ENCODE data around the gene SPN. TPM values are rescaled to one million over a fixed set of nuclear protein-coding genes. Genes with fewer than 3 reads are reported as not detected.
"Not testable (repeated sequence)": the region's sequence is repeated elsewhere in the genome, so short reads cannot be mapped to it uniquely, and the experiment has no call there.

The SPN gene
- polyA plus RNA-seq, 1 donor from 2014 or later: 11.0 TPM

DNA sequence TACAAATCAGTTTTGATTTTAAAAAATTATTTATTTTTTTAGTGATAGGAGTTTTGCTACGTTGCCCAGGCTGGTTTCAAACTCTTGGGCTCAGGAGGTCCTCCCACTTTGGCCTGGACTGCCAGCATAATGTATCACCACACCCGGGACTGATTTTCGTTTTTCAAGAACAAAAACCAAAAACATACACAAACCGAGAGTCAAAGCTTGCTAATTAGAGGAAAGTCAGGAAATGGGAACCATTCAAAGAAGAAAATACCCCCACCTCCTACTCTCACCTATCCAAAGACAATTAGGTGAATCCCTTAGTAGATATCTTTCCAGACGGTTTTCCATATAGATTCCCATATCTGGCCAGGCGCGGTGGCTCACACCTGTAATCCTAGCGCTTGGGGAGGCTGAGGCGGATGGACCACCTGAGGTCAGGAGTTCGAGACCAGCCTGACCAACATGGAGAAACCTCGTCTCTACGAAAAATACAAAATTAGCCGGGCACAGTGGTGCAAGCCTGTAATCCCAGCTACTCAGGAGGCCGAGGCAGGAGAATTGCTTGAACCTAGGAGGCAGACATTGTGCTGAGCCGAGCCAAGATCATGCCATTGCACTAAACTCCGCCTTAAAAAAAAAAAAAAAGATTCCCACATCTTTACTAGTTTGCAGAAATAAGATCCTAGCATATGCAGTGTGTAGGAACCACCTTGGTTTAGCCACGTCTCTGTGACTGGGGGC is 883 bp upstream of the SPN start:
- H3K9me3 Mint-ChIP-seq: no peaks in the 10 kb centered on the region
- peak overlapping the region in 2 of 3 donors; percentile 13 to 74 for H3K27ac Mint-ChIP-seq

DNA sequence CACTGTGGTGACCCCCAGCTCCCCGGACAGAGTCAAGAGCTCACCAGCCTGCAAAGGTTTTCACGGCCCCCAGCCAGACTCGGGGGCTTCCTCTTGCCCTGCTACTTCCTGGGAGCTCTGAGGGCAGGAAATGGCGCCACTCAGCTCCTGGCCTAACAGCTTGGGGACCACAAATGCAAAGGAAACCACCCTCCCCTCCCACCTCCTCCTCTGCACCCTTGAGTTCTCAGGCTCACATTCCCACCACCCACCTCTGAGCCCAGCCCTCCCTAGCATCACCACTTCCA is 375 bp upstream of the SPN start:
- H3K36me3 Mint-ChIP-seq: no peaks in the 10 kb centered on the region
- no peaks in the 10 kb centered on the region for H3K9me3 Mint-ChIP-seq
- peak overlapping the region in 2 of 3 donors; percentile 13 to 74 for H3K27ac Mint-ChIP-seq
- peaks cover 15 to 40% (median 34%) of the 10 kb centered on the region in 3 donors for H3K4me1 Mint-ChIP-seq
- peak overlapping the region in 3 of 4 donors; percentile 67 to 89 (median 82) for H3K4me3 Mint-ChIP-seq
- H3K27me3 Mint-ChIP-seq: peaks cover 2% of the 10 kb centered on the region

More for the DNA sequence above, 883 bp upstream of the SPN start:
- Mint-ChIP-seq H3K27me3 (peaks cover 2% of the 10 kb centered on the region), H3K4me3 (peak overlapping the region; percentile 31 to 89 (median 74)), H3K4me1 (peaks cover 15 to 40% (median 32%) of the 10 kb centered on the region in 3 donors), H3K36me3 (no peaks in the 10 kb centered on the region)

DNA sequence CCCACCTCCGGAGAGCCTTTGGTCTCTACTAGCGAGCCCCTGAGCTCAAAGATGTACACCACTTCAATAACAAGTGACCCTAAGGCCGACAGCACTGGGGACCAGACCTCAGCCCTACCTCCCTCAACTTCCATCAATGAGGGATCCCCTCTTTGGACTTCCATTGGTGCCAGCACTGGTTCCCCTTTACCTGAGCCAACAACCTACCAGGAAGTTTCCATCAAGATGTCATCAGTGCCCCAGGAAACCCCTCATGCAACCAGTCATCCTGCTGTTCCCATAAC is 702 bp downstream of the SPN start:
- Mint-ChIP-seq H3K4me3 (peak overlapping the region; percentile 49 to 93 (median 84)), H3K36me3 (no peaks in the 10 kb centered on the region), H3K4me1 (peaks cover 15 to 41% (median 37%) of the 10 kb centered on the region in 3 donors), H3K9me3 (no peaks in the 10 kb centered on the region), H3K27ac (peak overlapping the region in 2 of 3 donors; percentile 74 to 84), H3K27me3 (peaks cover 2% of the 10 kb centered on the region)

DNA sequence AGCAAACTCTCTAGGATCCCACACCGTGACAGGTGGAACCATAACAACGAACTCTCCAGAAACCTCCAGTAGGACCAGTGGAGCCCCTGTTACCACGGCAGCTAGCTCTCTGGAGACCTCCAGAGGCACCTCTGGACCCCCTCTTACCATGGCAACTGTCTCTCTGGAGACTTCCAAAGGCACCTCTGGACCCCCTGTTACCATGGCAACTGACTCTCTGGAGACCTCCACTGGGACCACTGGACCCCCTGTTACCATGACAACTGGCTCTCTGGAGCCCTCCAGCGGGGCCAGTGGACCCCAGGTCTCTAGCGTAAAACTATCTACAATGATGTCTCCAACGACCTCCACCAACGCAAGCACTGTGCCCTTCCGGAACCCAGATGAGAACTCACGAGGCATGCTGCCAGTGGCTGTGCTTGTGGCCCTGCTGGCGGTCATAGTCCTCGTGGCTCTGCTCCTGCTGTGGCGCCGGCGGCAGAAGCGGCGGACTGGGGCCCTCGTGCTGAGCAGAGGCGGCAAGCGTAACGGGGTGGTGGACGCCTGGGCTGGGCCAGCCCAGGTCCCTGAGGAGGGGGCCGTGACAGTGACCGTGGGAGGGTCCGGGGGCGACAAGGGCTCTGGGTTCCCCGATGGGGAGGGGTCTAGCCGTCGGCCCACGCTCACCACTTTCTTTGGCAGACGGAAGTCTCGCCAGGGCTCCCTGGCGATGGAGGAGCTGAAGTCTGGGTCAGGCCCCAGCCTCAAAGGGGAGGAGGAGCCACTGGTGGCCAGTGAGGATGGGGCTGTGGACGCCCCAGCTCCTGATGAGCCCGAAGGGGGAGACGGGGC is 1.3 kb downstream of the SPN start:
- Mint-ChIP-seq H3K9me3 (no peaks in the 10 kb centered on the region), H3K4me1 (peaks cover 15 to 41% (median 37%) of the 10 kb centered on the region in 3 donors), H3K27ac (peak overlapping the region; percentile 57 to 83 (median 74)), H3K4me3 (peak overlapping the region; percentile 49 to 93 (median 84)), H3K36me3 (no peaks in the 10 kb centered on the region), H3K27me3 (peaks cover 2% of the 10 kb centered on the region)

DNA sequence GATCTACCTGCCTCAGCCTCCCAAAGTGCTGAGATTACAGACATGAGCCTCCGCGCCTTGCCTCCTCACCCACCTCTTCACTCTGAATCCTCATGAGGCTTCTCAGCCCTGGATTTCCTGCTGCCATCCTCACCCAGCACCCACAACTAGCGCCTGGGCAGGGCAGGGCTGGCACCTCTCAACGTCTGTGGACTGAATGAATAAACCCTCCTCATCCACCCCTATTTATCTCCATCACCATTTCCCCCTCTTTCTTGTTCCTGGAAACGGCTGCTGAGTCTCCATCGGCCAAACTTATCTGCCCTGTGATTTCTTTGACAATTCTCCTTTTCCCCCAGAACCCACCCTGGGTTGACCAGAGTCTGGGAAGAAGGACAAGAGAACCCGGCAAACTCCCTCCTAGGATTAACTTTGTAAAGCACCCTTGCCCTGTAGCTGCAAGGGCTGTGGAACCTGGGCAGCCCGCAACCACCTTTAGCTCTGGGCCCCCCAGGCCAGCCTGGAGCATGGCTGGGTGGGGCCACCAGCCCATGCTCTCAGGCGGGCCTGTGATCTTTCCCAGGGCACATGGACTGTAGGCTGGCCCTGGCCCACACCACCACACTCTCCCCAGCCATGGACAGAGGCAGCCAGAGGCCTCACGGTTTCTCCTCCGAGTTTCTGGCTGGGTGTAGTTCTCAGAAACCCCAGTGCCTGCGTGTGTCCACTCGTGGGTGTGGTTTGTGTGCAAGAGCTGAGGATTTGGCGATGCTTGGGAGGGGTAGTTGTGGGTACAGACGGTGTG is 2.4 kb downstream of the SPN start:
- Mint-ChIP-seq H3K36me3 (no peaks in the 10 kb centered on the region), H3K4me3 (peak overlapping the region; percentile 60 to 90 (median 84)), H3K27me3 (peaks cover 2% of the 10 kb centered on the region), H3K9me3 (no peaks in the 10 kb centered on the region), H3K27ac (peak overlapping the region in 2 of 3 donors; percentile 83 to 97), H3K4me1 (peaks cover 15 to 38% (median 37%) of the 10 kb centered on the region in 3 donors)

DNA sequence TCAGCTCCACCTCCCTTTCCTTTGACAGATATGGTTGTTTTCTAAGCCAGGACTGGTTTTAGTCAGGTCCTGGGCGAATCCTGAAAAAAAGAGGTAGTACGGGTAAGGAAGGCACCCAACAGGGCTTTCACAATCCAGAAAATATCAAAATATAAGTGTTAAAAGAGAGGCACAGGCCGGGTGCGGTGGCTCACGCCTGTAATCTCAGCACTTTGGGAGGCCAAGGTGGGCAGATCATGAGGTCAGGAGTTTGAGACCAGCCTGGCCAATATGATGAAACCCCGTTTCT is 4.2 kb downstream of the SPN start:
- not testable (repeated sequence) for H3K27me3 Mint-ChIP-seq, H3K9me3 Mint-ChIP-seq, H3K36me3 Mint-ChIP-seq
- peak overlapping the region in 1 of 3 donors; percentile 69 for H3K27ac Mint-ChIP-seq
- peak overlapping the region in 3 of 4 donors; percentile 21 to 89 (median 29) for H3K4me3 Mint-ChIP-seq
- peaks cover 15 to 36% (median 33%) of the 10 kb centered on the region in 3 donors for H3K4me1 Mint-ChIP-seq

DNA sequence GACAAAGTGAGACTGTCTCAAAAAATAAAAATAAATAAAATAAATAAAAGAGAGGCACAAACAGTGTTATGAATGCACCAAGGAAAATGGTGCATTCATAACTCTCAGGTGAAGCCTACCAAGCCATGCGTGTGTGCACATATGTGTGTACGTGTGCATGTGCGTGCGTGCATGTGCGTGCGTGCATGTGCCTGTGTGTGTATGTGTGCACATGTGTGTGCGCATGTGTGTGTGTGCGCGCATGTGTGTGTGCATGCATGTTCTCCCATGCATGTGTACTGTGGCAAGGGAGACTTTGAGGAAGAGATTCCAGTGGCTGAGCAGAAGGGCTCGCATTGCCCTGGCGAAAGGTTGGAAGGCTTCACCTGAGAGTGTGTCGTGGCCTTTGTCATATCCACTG is 4.7 kb downstream of the SPN start:
- H3K4me1 Mint-ChIP-seq: peaks cover 15 to 33% (median 32%) of the 10 kb centered on the region in 3 donors
- H3K36me3 Mint-ChIP-seq: no peaks in the 10 kb centered on the region
- peaks cover 2% of the 10 kb centered on the region for H3K27me3 Mint-ChIP-seq
- no peaks in the 10 kb centered on the region for H3K9me3 Mint-ChIP-seq
- no peak overlapping the region for H3K27ac Mint-ChIP-seq
- H3K4me3 Mint-ChIP-seq: peak overlapping the region in 1 of 4 donors; percentile 89

DNA sequence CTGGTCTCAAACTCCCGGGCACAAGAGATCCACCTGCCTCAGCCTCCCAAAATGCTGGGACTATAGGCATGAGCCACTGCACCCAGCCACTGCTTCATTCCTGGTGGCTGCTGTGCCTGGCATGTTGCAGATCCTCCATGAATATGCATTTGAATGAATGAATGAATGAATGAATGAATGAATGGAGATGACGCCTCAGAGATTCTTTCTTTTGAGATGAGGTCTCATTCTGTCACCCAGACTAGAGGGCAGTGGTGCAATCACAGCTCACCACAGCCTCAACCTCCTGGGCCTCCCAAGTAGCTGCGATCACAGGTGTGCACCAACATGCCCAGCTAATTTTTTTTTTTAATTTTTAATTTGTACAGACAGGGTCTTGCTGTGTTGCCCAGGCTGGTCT is 5.2 kb downstream of the SPN start:
- peaks cover 15 to 32% (median 29%) of the 10 kb centered on the region in 3 donors for H3K4me1 Mint-ChIP-seq
- H3K36me3 Mint-ChIP-seq: no peaks in the 10 kb centered on the region
- peaks cover 2% of the 10 kb centered on the region for H3K27me3 Mint-ChIP-seq
- no peaks in the 10 kb centered on the region for H3K9me3 Mint-ChIP-seq
- no peak overlapping the region for H3K27ac Mint-ChIP-seq
- H3K4me3 Mint-ChIP-seq: no peak overlapping the region

DNA sequence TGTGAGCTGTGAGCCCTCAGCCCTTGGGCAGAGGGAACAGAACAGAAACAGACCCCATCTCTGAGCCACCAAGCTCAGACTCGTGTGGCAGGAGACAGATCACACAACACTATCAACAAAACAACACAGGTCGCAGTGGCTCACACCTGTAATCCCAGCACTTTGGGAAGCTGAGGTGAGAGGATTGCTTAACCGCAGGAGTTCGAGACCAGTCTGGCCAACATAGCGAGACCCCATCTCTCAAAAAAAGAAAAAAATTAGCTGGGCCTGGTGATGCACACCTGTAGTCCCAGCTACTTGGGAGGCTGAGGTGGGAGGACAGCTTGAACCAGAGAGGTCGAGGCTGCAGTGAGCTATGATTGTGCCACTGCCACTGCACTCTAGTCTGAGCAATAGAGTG is 10.5 kb downstream of the SPN start:
- Mint-ChIP-seq H3K36me3 (no peaks in the 10 kb centered on the region), H3K9me3 (no peaks in the 10 kb centered on the region), H3K27me3 (no peaks in the 10 kb centered on the region), H3K4me1 (peaks cover 3 to 5% (median 4%) of the 10 kb centered on the region in 3 donors), H3K27ac (no peak overlapping the region), H3K4me3 (no peak overlapping the region)

DNA sequence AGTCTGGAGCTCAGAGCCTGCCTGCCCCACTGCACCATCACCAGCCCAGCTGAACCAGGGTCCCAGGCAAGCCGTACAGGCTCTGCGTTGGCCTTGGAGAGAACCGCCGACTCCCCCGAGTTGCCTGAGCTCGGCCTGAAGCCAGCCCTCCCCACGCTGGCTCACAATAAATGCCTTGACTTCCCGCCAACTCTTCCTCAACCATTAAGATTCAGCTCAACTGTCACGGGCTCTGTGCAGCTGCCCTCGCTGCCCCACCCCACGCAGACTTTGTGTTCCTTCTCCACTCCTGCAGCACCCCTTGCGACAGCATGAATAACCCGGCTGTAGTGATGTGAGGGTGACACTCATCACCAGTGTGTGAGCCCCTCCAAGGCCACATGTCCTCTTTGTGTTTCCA is 11.1 kb downstream of the SPN start:
- Mint-ChIP-seq H3K4me3 (no peak overlapping the region), H3K27me3 (no peaks in the 10 kb centered on the region), H3K4me1 (peaks cover 4 to 5% (median 4%) of the 10 kb centered on the region in 3 donors), H3K36me3 (no peaks in the 10 kb centered on the region), H3K9me3 (no peaks in the 10 kb centered on the region), H3K27ac (no peak overlapping the region)

DNA sequence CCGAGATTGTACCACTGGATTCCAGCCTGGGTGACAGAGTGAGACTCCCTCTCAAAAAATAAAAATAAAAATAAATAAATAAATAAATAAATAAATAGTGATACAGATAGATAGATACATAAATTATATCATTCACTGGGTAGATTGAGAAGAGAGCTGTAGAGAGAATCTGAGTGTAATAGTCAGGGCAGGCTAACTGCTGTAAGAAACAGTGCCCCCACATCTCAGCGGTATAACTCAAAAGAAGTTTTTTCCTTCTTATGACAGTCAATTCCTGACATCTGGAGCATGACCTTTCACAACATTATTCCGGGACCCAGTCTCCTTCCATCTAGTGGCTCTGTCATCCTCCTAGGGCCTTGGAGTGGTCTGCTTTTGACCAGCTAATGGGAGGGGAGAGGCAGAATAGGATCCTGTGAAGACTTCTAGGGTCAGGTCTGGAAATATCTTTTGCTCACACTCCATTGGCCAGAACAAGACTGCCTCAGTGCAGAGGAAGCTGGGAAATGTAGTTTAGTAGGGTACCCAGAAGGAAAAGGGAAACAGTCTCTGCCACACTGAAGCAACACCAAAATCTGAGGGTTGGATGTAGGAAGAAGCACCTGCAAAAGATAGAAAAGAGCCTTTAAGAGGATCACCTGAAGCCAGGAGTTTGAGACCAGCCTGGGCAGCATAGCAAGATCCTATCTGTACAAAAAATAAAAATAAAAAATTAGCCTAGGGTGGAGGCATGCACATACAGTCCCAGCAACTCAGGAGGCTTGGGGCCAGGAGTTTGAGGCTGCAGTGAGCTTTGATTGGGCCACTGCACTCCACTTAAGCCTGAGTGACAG is 13.0 kb downstream of the SPN start:
- peaks cover 8 to 11% (median 9%) of the 10 kb centered on the region in 3 donors for H3K4me1 Mint-ChIP-seq
- H3K4me3 Mint-ChIP-seq: no peak overlapping the region
- no peaks in the 10 kb centered on the region for H3K27me3 Mint-ChIP-seq
- H3K36me3 Mint-ChIP-seq: no peaks in the 10 kb centered on the region
- H3K9me3 Mint-ChIP-seq: no peaks in the 10 kb centered on the region
- peak overlapping the region in 1 of 3 donors; percentile 2 for H3K27ac Mint-ChIP-seq

DNA sequence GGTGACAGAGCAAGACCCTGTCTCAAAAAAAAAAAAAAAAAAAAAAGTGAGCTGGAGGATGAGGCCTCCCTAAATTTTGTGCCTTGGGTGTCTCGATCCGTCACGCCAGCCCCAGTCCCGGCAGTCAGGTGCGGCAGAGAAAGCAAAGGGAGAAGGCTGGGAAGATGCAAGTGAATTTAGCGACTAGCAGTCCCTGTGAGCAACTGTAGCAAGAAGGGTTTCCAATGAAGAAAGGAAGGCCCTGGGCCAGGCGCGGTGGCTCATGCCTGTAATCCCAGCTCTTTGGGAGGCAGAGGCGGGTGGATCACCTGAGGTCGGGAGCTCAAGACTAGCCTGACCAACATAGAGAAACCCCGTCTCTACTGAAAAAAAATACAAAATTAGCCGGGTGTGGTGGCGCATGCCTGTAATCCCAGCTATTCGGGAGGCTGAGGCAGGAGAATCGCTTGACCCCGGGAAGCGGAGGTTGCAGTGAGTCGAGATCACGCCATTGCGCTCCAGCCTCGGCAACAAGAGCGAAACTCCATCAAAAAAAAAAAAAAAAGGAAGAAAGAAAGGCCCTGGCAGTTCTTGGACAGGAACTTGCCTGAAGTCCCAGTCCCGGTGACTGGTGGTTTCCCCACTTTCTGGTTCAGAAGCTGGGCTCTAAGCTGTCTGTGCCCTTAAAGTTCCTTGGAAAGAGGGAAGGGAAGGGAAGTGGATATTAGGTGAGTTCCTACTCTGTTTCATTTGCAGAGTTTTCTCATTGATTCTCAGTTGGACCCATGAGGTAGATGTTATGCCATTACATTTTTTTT is 14.1 kb downstream of the SPN start:
- Mint-ChIP-seq H3K4me3 (no peak overlapping the region), H3K9me3 (no peaks in the 10 kb centered on the region), H3K27me3 (no peaks in the 10 kb centered on the region), H3K27ac (no peak overlapping the region), H3K4me1 (peaks cover 8 to 11% (median 9%) of the 10 kb centered on the region in 3 donors), H3K36me3 (no peaks in the 10 kb centered on the region)

DNA sequence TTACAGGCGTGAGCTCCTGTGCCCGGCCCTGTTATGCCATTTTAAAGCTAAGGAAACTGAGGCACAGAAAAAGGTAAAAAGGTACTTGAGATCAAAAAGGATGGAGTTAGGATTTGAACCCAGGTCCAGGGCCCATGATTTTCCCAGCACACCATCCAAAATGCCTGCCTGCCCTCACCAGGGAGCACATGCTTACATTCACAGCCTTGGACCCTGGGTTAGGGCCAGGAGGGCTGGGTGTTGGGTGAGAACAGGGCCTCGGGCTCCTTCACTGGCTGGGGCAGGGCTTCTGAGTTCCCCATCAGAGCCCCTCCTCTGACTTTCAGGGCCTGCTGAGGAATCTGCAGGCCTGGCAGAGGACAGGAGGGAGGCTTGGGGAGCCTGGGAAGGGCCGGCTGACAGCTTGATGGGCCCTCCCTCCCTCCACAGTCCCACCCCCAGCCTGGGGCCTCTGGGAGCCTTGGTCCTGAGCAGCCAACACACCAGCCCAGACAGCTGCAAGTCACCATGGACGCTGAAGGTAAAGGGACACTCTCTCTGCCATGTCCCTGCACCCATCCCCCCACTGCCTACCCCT is 15.7 kb downstream of the SPN start, which contains the start of gene QPRT:
Gene QPRT (plus strand): TSS at position 490 of the 577 bp plus-strand sequence. CDS start 18 bp downstream, at position 508.
- no peaks in the 10 kb centered on the region for H3K27me3 Mint-ChIP-seq
- H3K27ac Mint-ChIP-seq: peak within 1 kb of the TSS in 1 of 3 donors; percentile 3
- peaks cover 8 to 11% (median 9%) of the 10 kb centered on the region in 3 donors for H3K4me1 Mint-ChIP-seq
- no peaks in the 10 kb centered on the region for H3K9me3 Mint-ChIP-seq
- peak within 1 kb of the TSS in 3 of 4 donors; percentile 76 to 88 (median 85) for H3K4me3 Mint-ChIP-seq
- no peaks in the 10 kb centered on the region for H3K36me3 Mint-ChIP-seq
